B cell (primary cell): Measurements from ENCODE around the gene SSBP3. TPM values are rescaled to one million over a fixed set of nuclear protein-coding genes. Genes with fewer than 3 reads are reported as not detected.

Source experiments
- ATAC-seq: fragments of 200-7000 bp; cut with Tn5 transposase; one replicate; pipeline ENCODE4 v1.10.0; 2021; ENCODE audit warnings: low read depth, mild to moderate bottlenecking, moderate number of reproducible peaks, moderate library complexity
- CTCF ChIA-PET: fragments of 350-600 bp; sonication (Branson Sonifier 250); formaldehyde crosslinking; loops from one replicate; lab custom pipeline; 2021; ENCODE audit warnings: antibody characterized with exemption, inconsistent platforms; lab: Charles Lee
- POLR2A ChIA-PET: fragments of 350-600 bp; sonication (Branson Sonifier 250); formaldehyde crosslinking; loops from one replicate; lab custom pipeline; 2021; ENCODE audit warnings: antibody characterized with exemption; lab: Charles Lee
- DNase-seq: peaks from one replicate; pipeline ENCODE4 v3.0.0; 2013
- H2AFZ ChIP-seq: 2 replicates; pipeline ENCODE4 v1.6.1; 2012; ENCODE audit warnings: mild to moderate bottlenecking, low read depth, low read length; ENCODE audit not compliant: insufficient read depth, poor library complexity, severe bottlenecking
- H3K27ac ChIP-seq, 2 donors: 1 replicate in 1 of 2; 2 replicates in 1 of 2; pipeline ENCODE4 v1.5.1; 2012 to 2013; ENCODE audit warnings: low read length in 2 of 2, mild to moderate bottlenecking in 2 of 2, moderate library complexity in 1 of 2
- H3K27me3 ChIP-seq, 4 experiments: fragments of 200-600 bp in 1 of 4; sonication (generic) in 1 of 4; replicated peaks in 1 of 4; 1 replicate in 2 of 4; 2 replicates in 2 of 4; pipeline versions ENCODE4 v1.6.1 to v1.7.0; 2013 to 2016; ENCODE audit warnings: low read length in 3 of 4, mild to moderate bottlenecking in 2 of 4, mixed read lengths in 1 of 4, moderate library complexity in 1 of 4; ENCODE audit not compliant: insufficient read depth in 4 of 4, control insufficient read depth in 3 of 4; ENCODE audit errors: control extremely low read depth in 1 of 4
- H3K36me3 ChIP-seq, 2 experiments: replicated peaks in 1 of 2; 1 replicate in 1 of 2; 2 replicates in 1 of 2; pipeline versions ENCODE4 v1.6.1 to v1.7.1; 2013; ENCODE audit warnings: low read length in 1 of 2; ENCODE audit not compliant: insufficient read depth in 2 of 2, control insufficient read depth in 1 of 2; ENCODE audit errors: control extremely low read depth in 1 of 2, extremely low read depth in 1 of 2
- H3K4me1 ChIP-seq, 2 donors: fragments of 200-600 bp in 1 of 2; sonication (generic) in 1 of 2; 1 replicate in 1 of 2; 2 replicates in 1 of 2; pipeline versions ENCODE4 v1.5.1 to v1.6.1; 2013 to 2017; ENCODE audit warnings: low read length in 2 of 2; ENCODE audit not compliant: control insufficient read depth in 2 of 2, insufficient read depth in 2 of 2
- H3K4me2 ChIP-seq: replicated peaks from 2 replicates; pipeline ENCODE3; 2012; ENCODE audit warnings: mild to moderate bottlenecking, low read depth, low read length; ENCODE audit not compliant: poor library complexity, severe bottlenecking
- H3K4me3 ChIP-seq, 5 experiments: fragments of 200-600 bp in 1 of 5; sonication (generic) in 1 of 5; 1 replicate in 3 of 5; 2 replicates in 2 of 5; pipeline versions ENCODE4 v1.5.1 to v1.7.0; 2011 to 2016; ENCODE audit warnings: low read length in 4 of 5, mild to moderate bottlenecking in 4 of 5, low read depth in 2 of 5, control low read depth in 1 of 5, moderate library complexity in 1 of 5; ENCODE audit not compliant: insufficient read depth in 1 of 5; ENCODE audit errors: control extremely low read depth in 1 of 5, extremely low read depth in 1 of 5
- H3K79me2 ChIP-seq: fragments of 200-600 bp; sonication (generic); one replicate; pipeline ENCODE4 v1.6.0; 2016; ENCODE audit warnings: low read length; ENCODE audit not compliant: control insufficient read depth, insufficient read depth
- H3K9ac ChIP-seq: fragments of 200-600 bp; sonication (generic); 2 replicates; pipeline ENCODE4 v1.6.1; 2017; ENCODE audit warnings: mild to moderate bottlenecking, low read length, moderate library complexity
- H3K9me3 ChIP-seq, 3 donors: one replicate each; pipeline versions ENCODE4 v1.6.1 to v1.7.1; 2013; ENCODE audit warnings: low read length in 2 of 3; ENCODE audit not compliant: control insufficient read depth in 2 of 3, insufficient read depth in 1 of 3; ENCODE audit errors: control extremely low read depth in 1 of 3
- H4K20me1 ChIP-seq: 2 replicates; pipeline ENCODE4 v1.6.0; 2012; ENCODE audit warnings: mild to moderate bottlenecking, low read length; ENCODE audit not compliant: insufficient read depth, control insufficient read depth, poor library complexity, severe bottlenecking
- H3K27ac Mint-ChIP-seq: one replicate; pipeline ENCODE4 v1.8.0; 2021; ENCODE audit warnings: mixed read lengths
- H3K27me3 Mint-ChIP-seq: one replicate; pipeline ENCODE4 v1.8.0; 2021; ENCODE audit warnings: mixed read lengths
- H3K4me1 Mint-ChIP-seq: one replicate; pipeline ENCODE4 v1.8.0; 2021; ENCODE audit warnings: mixed read lengths
- H3K4me3 Mint-ChIP-seq: one replicate; pipeline ENCODE4 v1.8.0; 2021; ENCODE audit warnings: mixed read lengths
- H3K9me3 Mint-ChIP-seq: one replicate; pipeline ENCODE4 v1.8.0; 2022; ENCODE audit warnings: mixed read lengths; ENCODE audit not compliant: insufficient read depth
- EZH2 ChIP-seq: IDR thresholded peaks from 2 replicates; pipeline ENCODE4 v1.6.1; 2012; ENCODE audit warnings: borderline replicate concordance, low read depth, mild to moderate bottlenecking, moderate library complexity, low read length; ENCODE audit not compliant: insufficient read depth, poor library complexity, severe bottlenecking
- WGBS: methylation state at CpG from one replicate; pipeline ENCODE4 v1.1.5; 2013; ENCODE audit warnings: missing lambda C conversion rate; ENCODE audit not compliant: insufficient coverage; 5-methylcytosine and 5-hydroxymethylcytosine counted together
- intact Hi-C: fragments of 100-400 bp; cut with micrococcal nuclease; formaldehyde crosslinking; loops from one replicate; pipeline ENCODE4 v1.10.0; 2022
- polyA plus RNA-seq: library from polyadenylated mRNA; depleted of rRNA; stranded (reverse); fragments of >200 nt; gene quantifications from 2 replicates; pipeline ENCODE4 v1.2.3, GENCODE V29; 2012
- total RNA-seq, 2 donors: library from RNA; stranded (reverse); fragments of 120-200 nt in 1 of 2; gene quantifications; 1 replicate in 1 of 2; 2 replicates in 1 of 2; pipeline versions ENCODE4 v1.2.3 to v1.2.4, GENCODE V29; 2013 to 2022
- TF ChIP-seq, protein P1 (sequence below): fragments of 200-600 bp; IDR thresholded peaks from one replicate; pipeline ENCODE4 v1.8.0; 2022; ENCODE audit warnings: antibody characterized with exemption, mild to moderate bottlenecking

Gene SSBP3
- total and polyA plus RNA-seq, 2 donors (not counting 1 experiment from before 2014, with no cell fraction given), result 16.9 to 30.7 TPM

DNA sequence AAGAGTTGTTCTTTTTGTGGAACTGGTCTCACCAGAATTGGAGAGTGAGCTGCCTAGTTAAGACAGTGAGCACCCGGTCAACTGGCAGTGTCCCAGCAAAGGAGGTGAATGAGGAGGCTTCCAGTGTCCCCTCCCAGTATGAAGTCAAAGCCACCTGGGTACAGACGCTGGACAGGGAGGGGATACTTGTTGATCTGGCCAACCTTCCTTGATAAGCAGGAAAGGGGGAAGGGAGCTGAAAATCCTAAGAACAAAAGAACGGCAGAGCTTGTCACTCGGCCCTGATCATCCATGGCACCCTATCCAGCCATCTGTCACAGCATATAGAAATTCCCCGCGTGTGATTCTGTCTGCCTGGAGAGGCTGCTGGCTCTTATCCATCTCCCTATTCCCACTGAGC lies 91.5 kb downstream of the SSBP3 start:
- Histone ChIP-seq H3K36me3 (peaks cover 0 to 1% of the 10 kb centered on the region in 2 experiments), H3K9me3 (no peaks in the 10 kb centered on the region), H4K20me1 (no peaks in the 10 kb centered on the region), H3K4me2 (no peak overlapping the region), H3K27ac (no peak overlapping the region), H3K4me1 (no peaks in the 10 kb centered on the region), H3K9ac (no peak overlapping the region), H2AFZ (no peak overlapping the region), H3K27me3 (no peaks in the 10 kb centered on the region), H3K79me2 (peaks cover 4% of the 10 kb centered on the region), H3K4me3 (no peak overlapping the region)
- H3K4me3 Mint-ChIP-seq, result no peak overlapping the region
- H3K9me3 Mint-ChIP-seq, result no peaks in the 10 kb centered on the region
- ChIA-PET POLR2A (interaction anchor here (0.6 kb wide), 1 partner anchor 59 kb away, joined by 4 read pairs; no protein-coding TSS in a partner anchor), CTCF (no interaction called here)
- TF ChIP-seq EZH2, result no peak
- TF ChIP-seq, protein P1, sequence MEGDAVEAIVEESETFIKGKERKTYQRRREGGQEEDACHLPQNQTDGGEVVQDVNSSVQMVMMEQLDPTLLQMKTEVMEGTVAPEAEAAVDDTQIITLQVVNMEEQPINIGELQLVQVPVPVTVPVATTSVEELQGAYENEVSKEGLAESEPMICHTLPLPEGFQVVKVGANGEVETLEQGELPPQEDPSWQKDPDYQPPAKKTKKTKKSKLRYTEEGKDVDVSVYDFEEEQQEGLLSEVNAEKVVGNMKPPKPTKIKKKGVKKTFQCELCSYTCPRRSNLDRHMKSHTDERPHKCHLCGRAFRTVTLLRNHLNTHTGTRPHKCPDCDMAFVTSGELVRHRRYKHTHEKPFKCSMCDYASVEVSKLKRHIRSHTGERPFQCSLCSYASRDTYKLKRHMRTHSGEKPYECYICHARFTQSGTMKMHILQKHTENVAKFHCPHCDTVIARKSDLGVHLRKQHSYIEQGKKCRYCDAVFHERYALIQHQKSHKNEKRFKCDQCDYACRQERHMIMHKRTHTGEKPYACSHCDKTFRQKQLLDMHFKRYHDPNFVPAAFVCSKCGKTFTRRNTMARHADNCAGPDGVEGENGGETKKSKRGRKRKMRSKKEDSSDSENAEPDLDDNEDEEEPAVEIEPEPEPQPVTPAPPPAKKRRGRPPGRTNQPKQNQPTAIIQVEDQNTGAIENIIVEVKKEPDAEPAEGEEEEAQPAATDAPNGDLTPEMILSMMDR, result no peak
- H3K4me1 Mint-ChIP-seq, result no peaks in the 10 kb centered on the region
- DNase-seq (no peak), ATAC-seq (no peak)
- H3K27ac Mint-ChIP-seq, result no peak overlapping the region
- intact Hi-C loops, result loop anchor here (5.0 to 10.0 kb wide), 2 partner anchors 60 to 173 kb away; no protein-coding TSS in a partner anchor
- H3K27me3 Mint-ChIP-seq, result no peaks in the 10 kb centered on the region
- 88% methylated on average over 4 of the region's 6 CpGs for WGBS

DNA sequence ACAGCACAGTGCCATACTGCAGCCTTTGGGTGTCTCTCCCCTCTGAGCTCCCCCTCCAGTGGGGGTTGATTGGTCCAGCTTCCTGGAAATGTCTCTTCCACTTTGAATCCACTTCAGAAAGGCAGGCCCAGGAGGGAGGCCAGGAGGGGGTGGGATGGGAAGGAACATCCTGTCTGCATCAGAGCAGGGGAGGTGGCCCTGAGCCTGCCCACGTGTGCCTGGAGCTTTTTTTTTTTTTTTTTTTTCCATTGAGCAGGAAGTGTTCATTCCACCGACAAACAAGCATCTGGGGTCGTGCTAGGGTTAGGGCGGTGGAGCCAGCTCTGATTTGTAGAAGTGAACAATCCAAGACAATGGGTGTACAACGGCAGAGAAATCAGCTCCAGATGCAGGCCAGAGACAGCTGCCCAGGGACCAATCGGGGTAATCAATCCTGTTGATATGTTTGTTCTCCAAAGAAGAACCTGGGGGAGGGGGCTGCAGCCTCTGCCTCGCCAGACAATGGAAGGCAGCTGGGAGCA lies 93.3 kb downstream of the SSBP3 start:
- no peaks in the 10 kb centered on the region for H4K20me1 ChIP-seq
- Mint-ChIP-seq H3K4me3 (no peak overlapping the region), H3K4me1 (peaks cover 2% of the 10 kb centered on the region), H3K9me3 (no peaks in the 10 kb centered on the region), H3K27ac (no peak overlapping the region), H3K27me3 (no peaks in the 10 kb centered on the region)
- CTCF ChIA-PET, result interaction anchor here (1.1 kb wide), 1 partner anchor 167 kb away, joined by 4 read pairs; no protein-coding TSS in a partner anchor
- peaks cover 7% of the 10 kb centered on the region for H3K79me2 ChIP-seq
- H3K9me3 ChIP-seq, result no peaks in the 10 kb centered on the region
- no peak for DNase-seq
- H2AFZ ChIP-seq, result no peak overlapping the region
- no peaks in the 10 kb centered on the region for H3K36me3 ChIP-seq
- no peak for ATAC-seq
- 51% methylated on average over 6 of the region's 7 CpGs for WGBS
- no peaks in the 10 kb centered on the region for H3K4me1 ChIP-seq
- intact Hi-C loops, result loop anchor here (5.0 to 10.0 kb wide), 2 partner anchors 62 to 174 kb away; no protein-coding TSS in a partner anchor
- H3K9ac ChIP-seq, result no peak overlapping the region
- no peak overlapping the region for H3K4me3 ChIP-seq
- H3K4me2 ChIP-seq, result no peak overlapping the region
- TF ChIP-seq, protein P1, result no peak
- no peak for TF ChIP-seq EZH2
- POLR2A ChIA-PET, result no interaction called here
- no peaks in the 10 kb centered on the region for H3K27me3 ChIP-seq
- no peak overlapping the region for H3K27ac ChIP-seq
